Trophoblast cell (in vitro differentiated cells and primary cell): ENCODE data around the gene OCRL.

Source experiments
- DNase-seq, 2 donors: peaks; one replicate each; pipeline ENCODE4 v3.0.0-alpha.2; 2016
- H2AFZ ChIP-seq: 2 replicates; pipeline ENCODE4 v1.6.1; 2013; ENCODE audit warnings: low read length, moderate library complexity, mild to moderate bottlenecking; ENCODE audit not compliant: insufficient read depth, poor library complexity
- H2AK5ac ChIP-seq: 2 replicates; pipeline ENCODE4 v1.6.1; 2013; ENCODE audit warnings: mild to moderate bottlenecking, low read length
- H2BK120ac ChIP-seq: 2 replicates; pipeline ENCODE4 v1.6.1; 2013; ENCODE audit warnings: low read length, mild to moderate bottlenecking, moderate library complexity; ENCODE audit not compliant: insufficient read depth, poor library complexity
- H2BK12ac ChIP-seq: 2 replicates; pipeline ENCODE4 v1.6.1; 2013; ENCODE audit warnings: mild to moderate bottlenecking, low read length, moderate library complexity
- H2BK5ac ChIP-seq: 2 replicates; pipeline ENCODE4 v1.6.1; 2013; ENCODE audit warnings: low read length, low read depth, moderate library complexity, mild to moderate bottlenecking; ENCODE audit not compliant: poor library complexity
- H3K14ac ChIP-seq: 2 replicates; pipeline ENCODE4 v1.6.1; 2013; ENCODE audit warnings: mild to moderate bottlenecking, low read length
- H3K18ac ChIP-seq: 2 replicates; pipeline ENCODE4 v1.6.1; 2013; ENCODE audit warnings: mild to moderate bottlenecking, low read length
- H3K23ac ChIP-seq: 2 replicates; pipeline ENCODE4 v1.6.1; 2013; ENCODE audit warnings: low read length
- H3K27ac ChIP-seq: 2 replicates; pipeline ENCODE4 v1.5.1; 2013; ENCODE audit warnings: low read depth, mild to moderate bottlenecking, inconsistent platforms, low read length, moderate library complexity
- H3K27me3 ChIP-seq: 2 replicates; pipeline ENCODE4 v1.6.1; 2013; ENCODE audit warnings: inconsistent platforms, mild to moderate bottlenecking, low read length, moderate library complexity; ENCODE audit not compliant: insufficient read depth
- H3K36me3 ChIP-seq, 2 experiments: 1 replicate in 1 of 2; 2 replicates in 1 of 2; pipeline ENCODE4 v1.6.1; 2013; ENCODE audit warnings: low read length in 2 of 2, mild to moderate bottlenecking in 2 of 2, moderate library complexity in 1 of 2; ENCODE audit not compliant: insufficient read depth in 2 of 2, control insufficient read depth in 1 of 2
- H3K4ac ChIP-seq: 2 replicates; pipeline ENCODE4 v1.6.1; 2013; ENCODE audit warnings: low read depth, mild to moderate bottlenecking, low read length, moderate library complexity
- H3K4me1 ChIP-seq, 2 experiments: 1 replicate in 1 of 2; 2 replicates in 1 of 2; pipeline ENCODE4 v1.6.1; 2013; ENCODE audit warnings: low read length in 2 of 2, mild to moderate bottlenecking in 2 of 2, moderate library complexity in 1 of 2; ENCODE audit not compliant: insufficient read depth in 2 of 2, control insufficient read depth in 1 of 2
- H3K4me2 ChIP-seq: 2 replicates; pipeline ENCODE4 v1.6.1; 2013; ENCODE audit warnings: inconsistent platforms, mild to moderate bottlenecking, low read length, moderate library complexity
- H3K4me3 ChIP-seq: 2 replicates; pipeline ENCODE4 v1.5.1; 2013; ENCODE audit warnings: mild to moderate bottlenecking, low read depth, low read length, inconsistent platforms
- H3K79me1 ChIP-seq: one replicate; pipeline ENCODE4 v1.6.1; 2013; ENCODE audit warnings: low read length
- H3K79me2 ChIP-seq: 2 replicates; pipeline ENCODE4 v1.6.1; 2013; ENCODE audit warnings: low read length, mild to moderate bottlenecking; ENCODE audit not compliant: control insufficient read depth, insufficient read depth, poor library complexity
- H3K9ac ChIP-seq: 2 replicates; pipeline ENCODE4 v1.6.1; 2013; ENCODE audit warnings: mild to moderate bottlenecking, low read length
- H3K9me3 ChIP-seq: 2 replicates; pipeline ENCODE4 v1.6.1; 2013; ENCODE audit warnings: low read depth, mild to moderate bottlenecking, control low read depth, inconsistent platforms, low read length; ENCODE audit not compliant: insufficient read depth
- H4K12ac ChIP-seq: 2 replicates; pipeline ENCODE4 v1.6.1; 2013; ENCODE audit warnings: low read depth, mild to moderate bottlenecking, low read length, moderate library complexity
- H4K8ac ChIP-seq: 2 replicates; pipeline ENCODE4 v1.6.1; 2013; ENCODE audit warnings: low read depth, mild to moderate bottlenecking, low read length, moderate library complexity
- H4K91ac ChIP-seq: one replicate; pipeline ENCODE4 v1.6.1; 2013; ENCODE audit warnings: low read depth, mild to moderate bottlenecking, low read length, moderate library complexity
- WGBS: extraction: QIAGEN DNeasy Blood & Tissue Kit; methylation state at CpG from one replicate; pipeline ENCODE4 v1.1.7; 2013; ENCODE audit warnings: missing lambda C conversion rate; ENCODE audit not compliant: insufficient read length, insufficient coverage; ENCODE audit errors: extremely low coverage; 5-methylcytosine and 5-hydroxymethylcytosine counted together

The OCRL gene

DNA sequence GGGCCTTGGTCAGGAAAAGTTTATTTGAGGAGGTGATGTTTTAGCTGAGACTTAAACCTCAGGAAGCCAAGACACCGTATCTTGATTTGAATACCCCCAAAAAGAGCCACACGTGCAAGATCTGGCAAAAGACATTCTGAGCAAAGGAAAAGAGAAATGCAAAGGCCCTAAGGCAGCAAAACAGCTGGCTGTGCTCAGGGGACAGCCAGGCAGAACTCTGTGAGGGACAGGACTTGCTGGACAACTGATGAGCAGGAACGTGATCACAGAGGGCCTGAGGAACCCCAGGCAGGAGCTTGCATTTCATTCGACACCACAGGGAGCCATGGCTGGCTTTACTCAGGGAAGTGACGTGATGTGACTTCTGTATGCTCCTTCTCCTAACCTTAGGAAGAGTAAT is 56.0 kb downstream of the OCRL start:
- Histone ChIP-seq H3K23ac (no peak overlapping the region), H2AK5ac (no peak overlapping the region), H3K9ac (no peak overlapping the region), H3K4ac (no peak overlapping the region), H3K4me3 (no peak overlapping the region), H4K91ac (no peak overlapping the region), H3K9me3 (no peaks in the 10 kb centered on the region), H2BK12ac (no peak overlapping the region), H3K18ac (no peak overlapping the region), H3K27ac (no peak overlapping the region), H4K12ac (no peak overlapping the region), H3K79me1 (no peaks in the 10 kb centered on the region), H2BK120ac (no peak overlapping the region), H3K79me2 (no peaks in the 10 kb centered on the region), H3K4me1 (no peaks in the 10 kb centered on the region), H3K27me3 (no peaks in the 10 kb centered on the region), H2AFZ (no peak overlapping the region), H3K36me3 (peaks cover 10 to 11% of the 10 kb centered on the region in 2 experiments), H3K4me2 (no peak overlapping the region), H3K14ac (no peak overlapping the region), H4K8ac (no peak overlapping the region), H2BK5ac (no peak overlapping the region)
- DNase-seq, result no peak
- no CpG with 5 or more reads among the region's 5 CpGs for WGBS

DNA sequence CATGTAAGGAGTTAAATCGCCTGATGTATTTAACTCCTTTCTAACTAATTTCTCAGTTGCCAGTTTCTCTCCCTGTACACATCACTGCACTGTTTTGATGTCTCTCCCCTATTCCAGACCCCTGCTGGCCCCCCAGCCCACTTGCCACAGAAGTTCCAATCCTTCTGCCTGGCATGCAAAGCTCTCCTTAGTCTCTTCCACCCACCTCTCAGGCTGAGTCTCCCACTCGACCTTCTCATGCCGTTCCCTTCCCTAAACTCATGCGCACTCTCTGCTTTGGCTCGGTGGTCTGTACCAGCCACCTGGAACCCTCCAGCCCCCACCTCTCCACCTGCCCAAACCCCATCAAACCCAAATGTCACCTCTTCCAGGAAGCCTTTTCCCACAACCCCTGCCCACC is 57.8 kb downstream of the OCRL start:
- Histone ChIP-seq H3K9ac (no peak overlapping the region), H3K18ac (no peak overlapping the region), H3K4me1 (no peaks in the 10 kb centered on the region), H3K79me1 (no peaks in the 10 kb centered on the region), H3K4ac (no peak overlapping the region), H4K91ac (no peak overlapping the region), H4K8ac (no peak overlapping the region), H2BK12ac (no peak overlapping the region), H3K9me3 (no peaks in the 10 kb centered on the region), H4K12ac (no peak overlapping the region), H3K79me2 (no peaks in the 10 kb centered on the region), H3K23ac (no peak overlapping the region), H3K27me3 (no peaks in the 10 kb centered on the region), H2BK120ac (no peak overlapping the region), H2BK5ac (no peak overlapping the region), H3K36me3 (peaks cover 5 to 11% of the 10 kb centered on the region in 2 experiments), H3K4me3 (no peak overlapping the region), H3K27ac (no peak overlapping the region), H2AK5ac (no peak overlapping the region), H2AFZ (no peak overlapping the region), H3K4me2 (no peak overlapping the region), H3K14ac (no peak overlapping the region)
- no peak for DNase-seq
- WGBS, result no CpG with 5 or more reads among the region's 5 CpGs

DNA sequence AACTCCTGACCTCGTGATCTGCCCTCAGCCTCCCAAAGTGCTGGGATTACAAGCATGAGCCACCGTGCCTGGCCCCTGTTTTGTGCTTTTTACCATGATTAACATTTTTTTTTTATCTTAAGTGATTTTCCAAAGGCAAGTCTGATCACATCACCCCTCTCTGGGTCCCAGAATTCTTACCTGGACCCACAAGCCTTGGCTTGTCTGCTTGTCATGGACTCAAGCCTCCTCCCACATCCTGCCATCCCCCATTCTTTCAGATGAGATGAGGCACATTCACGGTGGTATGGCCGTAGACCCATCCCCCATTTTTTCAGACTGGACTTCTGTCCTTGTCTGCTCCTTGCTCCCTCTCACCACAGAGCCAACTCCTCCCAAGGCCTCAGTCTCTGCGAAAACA is 59.4 kb downstream of the OCRL start:
- Histone ChIP-seq H3K4me1 (peaks cover 2 to 4% of the 10 kb centered on the region in 2 experiments), H2AFZ (no peak overlapping the region), H2BK5ac (no peak overlapping the region), H3K4me3 (no peak overlapping the region), H3K4me2 (no peak overlapping the region), H4K8ac (no peak overlapping the region), H3K9me3 (no peaks in the 10 kb centered on the region), H3K27me3 (no peaks in the 10 kb centered on the region), H3K27ac (no peak overlapping the region), H4K91ac (no peak overlapping the region), H4K12ac (no peak overlapping the region), H3K36me3 (peaks cover 5% of the 10 kb centered on the region in 2 experiments), H3K18ac (no peak overlapping the region), H2BK12ac (no peak overlapping the region), H3K14ac (no peak overlapping the region), H3K4ac (no peak overlapping the region), H3K79me2 (no peaks in the 10 kb centered on the region), H2AK5ac (no peak overlapping the region), H3K9ac (no peak overlapping the region), H3K23ac (no peak overlapping the region), H2BK120ac (no peak overlapping the region), H3K79me1 (no peaks in the 10 kb centered on the region)
- WGBS, result no CpG with 5 or more reads among the region's 5 CpGs
- DNase-seq, result no peak

DNA sequence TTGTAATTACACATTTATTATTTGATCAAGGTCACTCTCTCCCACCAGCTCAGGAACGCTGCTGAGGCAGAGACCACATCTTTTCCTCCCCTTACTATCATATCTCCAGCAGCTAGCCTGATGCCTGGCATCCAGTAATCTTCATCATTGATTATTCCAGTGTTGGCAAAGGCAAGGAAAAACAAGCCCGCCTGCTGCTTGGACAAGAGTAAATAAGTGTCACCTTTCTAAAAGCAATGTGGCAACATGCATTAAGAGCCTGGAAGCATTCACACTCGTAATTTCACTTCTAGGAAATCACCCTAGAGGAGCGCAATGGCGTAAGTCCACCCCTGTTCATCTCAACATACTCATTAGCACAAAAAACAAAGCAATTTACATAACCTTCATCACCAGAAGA is 59.9 kb downstream of the OCRL start:
- Histone ChIP-seq H2BK12ac (no peak overlapping the region), H3K4ac (no peak overlapping the region), H3K4me1 (peaks cover 2 to 4% of the 10 kb centered on the region in 2 experiments), H3K79me1 (no peaks in the 10 kb centered on the region), H3K36me3 (peaks cover 4 to 5% of the 10 kb centered on the region in 2 experiments), H3K4me3 (no peak overlapping the region), H3K27ac (no peak overlapping the region), H3K9me3 (no peaks in the 10 kb centered on the region), H3K18ac (no peak overlapping the region), H2AK5ac (no peak overlapping the region), H3K23ac (no peak overlapping the region), H3K79me2 (no peaks in the 10 kb centered on the region), H4K8ac (no peak overlapping the region), H2AFZ (no peak overlapping the region), H2BK120ac (no peak overlapping the region), H3K27me3 (no peaks in the 10 kb centered on the region), H4K91ac (no peak overlapping the region), H3K14ac (no peak overlapping the region), H3K4me2 (no peak overlapping the region), H3K9ac (no peak overlapping the region), H4K12ac (no peak overlapping the region), H2BK5ac (no peak overlapping the region)
- WGBS, result no CpG with 5 or more reads among the region's 5 CpGs
- no peak for DNase-seq
